GM13977 (cell line): ENCODE measurements around the gene TNFRSF6B.
"Not testable (repeated sequence)": the region's sequence is repeated elsewhere in the genome, so short reads cannot be mapped to it uniquely, and the experiment has no call there.

ENCODE experiments used
- DNase-seq: peaks from one replicate; pipeline ENCODE4 v3.0.0; 2012; ENCODE audit warnings: low spot score
- in situ Hi-C: fragments of 300-500 bp; cut with MboI; formaldehyde crosslinking; loops from one replicate; pipeline ENCODE4 v1.12.0; 2022; ENCODE audit warnings: low sequenced_read_pairs, low pct_unique_long_range_greater_than_20kb, mixed read lengths, inconsistent platforms; ENCODE audit not compliant: unreplicated experiment
- TF ChIP-seq, protein P1 (sequence below): IDR thresholded peaks from 2 replicates; pipeline ENCODE4 v1.5.1; 2012; ENCODE audit warnings: mild to moderate bottlenecking, control low read depth; ENCODE audit not compliant: insufficient read depth; ENCODE audit errors: extremely low read depth, missing control alignments

Gene TNFRSF6B

DNA sequence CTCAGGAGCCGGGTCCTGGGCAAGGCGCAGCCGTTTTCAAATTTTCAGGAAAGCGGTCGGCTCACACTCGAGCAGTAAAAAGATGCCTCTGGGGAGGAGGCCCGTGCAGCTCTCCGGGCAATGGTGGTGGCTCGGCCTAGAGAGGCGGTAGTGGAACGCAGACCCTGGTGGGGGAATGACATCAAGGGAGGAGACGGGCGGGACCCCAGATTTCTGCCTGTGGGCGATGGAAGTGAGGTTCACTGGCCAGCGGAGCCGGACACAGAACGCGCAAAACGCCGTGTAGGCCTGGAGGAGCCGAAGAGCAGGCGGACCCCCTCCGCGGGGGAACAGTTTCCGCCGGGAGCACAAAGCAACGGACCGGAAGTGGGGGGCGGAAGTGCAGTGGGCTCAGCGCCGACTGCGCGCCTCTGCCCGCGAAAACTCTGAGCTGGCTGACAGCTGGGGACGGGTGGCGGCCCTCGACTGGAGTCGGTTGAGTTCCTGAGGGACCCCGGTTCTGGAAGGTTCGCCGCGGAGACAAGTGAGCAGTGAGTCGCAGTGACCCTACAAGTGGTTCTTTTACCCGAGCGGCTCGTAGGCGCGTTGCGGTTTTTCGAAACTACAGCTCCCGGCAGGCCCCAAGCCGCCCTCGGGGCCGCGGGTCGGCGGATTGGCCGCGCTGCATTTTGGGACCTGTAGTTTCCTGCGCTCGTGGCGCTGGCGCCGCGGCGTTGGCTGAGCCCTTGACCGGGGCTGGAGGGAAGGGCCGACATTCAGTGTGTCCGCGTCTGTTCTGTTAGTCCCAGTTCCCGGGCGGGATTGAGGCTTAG, 38.3 kb upstream of the TNFRSF6B start, which contains the start of gene RTEL1:
Gene RTEL1 (plus strand): TSS at position 376 of the 812 bp plus-strand sequence. CDS start 1,091 bp downstream, outside the sequence.
- TF ChIP-seq, protein P1, sequence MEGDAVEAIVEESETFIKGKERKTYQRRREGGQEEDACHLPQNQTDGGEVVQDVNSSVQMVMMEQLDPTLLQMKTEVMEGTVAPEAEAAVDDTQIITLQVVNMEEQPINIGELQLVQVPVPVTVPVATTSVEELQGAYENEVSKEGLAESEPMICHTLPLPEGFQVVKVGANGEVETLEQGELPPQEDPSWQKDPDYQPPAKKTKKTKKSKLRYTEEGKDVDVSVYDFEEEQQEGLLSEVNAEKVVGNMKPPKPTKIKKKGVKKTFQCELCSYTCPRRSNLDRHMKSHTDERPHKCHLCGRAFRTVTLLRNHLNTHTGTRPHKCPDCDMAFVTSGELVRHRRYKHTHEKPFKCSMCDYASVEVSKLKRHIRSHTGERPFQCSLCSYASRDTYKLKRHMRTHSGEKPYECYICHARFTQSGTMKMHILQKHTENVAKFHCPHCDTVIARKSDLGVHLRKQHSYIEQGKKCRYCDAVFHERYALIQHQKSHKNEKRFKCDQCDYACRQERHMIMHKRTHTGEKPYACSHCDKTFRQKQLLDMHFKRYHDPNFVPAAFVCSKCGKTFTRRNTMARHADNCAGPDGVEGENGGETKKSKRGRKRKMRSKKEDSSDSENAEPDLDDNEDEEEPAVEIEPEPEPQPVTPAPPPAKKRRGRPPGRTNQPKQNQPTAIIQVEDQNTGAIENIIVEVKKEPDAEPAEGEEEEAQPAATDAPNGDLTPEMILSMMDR, result no peak
- DNase-seq, result peak; percentile 98
- in situ Hi-C loops, result no loop called here

DNA sequence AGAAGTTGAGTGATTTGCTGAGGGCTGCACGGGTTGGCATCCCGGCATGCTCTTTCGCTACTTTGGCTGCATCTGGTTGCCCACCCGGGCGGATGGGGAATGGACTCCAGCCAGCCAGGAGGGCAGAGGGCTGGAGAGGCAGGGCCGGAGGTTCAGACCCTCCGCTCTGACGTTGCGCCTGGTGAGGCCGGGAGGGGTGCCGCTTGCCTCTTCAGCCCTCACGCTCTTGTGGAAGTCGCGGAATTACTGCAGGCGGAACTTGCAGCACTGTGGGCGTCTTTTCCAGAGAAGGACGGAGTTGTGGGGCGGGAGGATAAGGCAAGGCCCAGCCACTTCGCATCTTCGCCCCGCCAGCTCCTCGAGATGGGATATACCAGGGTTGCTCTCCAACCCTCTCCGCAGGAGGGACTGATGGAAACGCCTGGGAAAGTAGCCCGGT, 37.7 kb upstream of the TNFRSF6B start:
- DNase-seq, result no peak
- in situ Hi-C loops, result no loop called here
- TF ChIP-seq, protein P1, result no peak

DNA sequence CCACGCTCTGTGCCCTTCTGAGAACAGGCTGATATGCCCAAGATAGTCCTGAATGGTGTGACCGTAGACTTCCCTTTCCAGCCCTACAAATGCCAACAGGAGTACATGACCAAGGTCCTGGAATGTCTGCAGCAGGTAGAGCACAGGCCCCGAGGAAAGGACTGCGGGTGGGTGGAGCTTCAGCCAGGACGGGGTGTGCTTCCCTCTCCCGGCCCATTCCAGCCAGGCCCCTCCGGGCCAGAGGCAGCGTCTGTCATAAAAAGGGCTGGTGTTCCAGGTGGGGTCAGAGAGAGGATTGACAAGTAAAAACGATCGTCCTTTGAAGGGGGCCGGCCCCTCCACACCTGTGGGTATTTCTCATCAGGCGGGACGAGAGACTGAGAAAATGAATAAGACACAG, 37.1 kb upstream of the TNFRSF6B start:
- no peak for DNase-seq
- TF ChIP-seq, protein P1, result no peak
- in situ Hi-C loops, result no loop called here

- DNase-seq, in situ Hi-C loops: not testable (repeated sequence)
Observed at GRCh38 chr20:63660174-63660573, 36.3 kb upstream of the TNFRSF6B start.

DNA sequence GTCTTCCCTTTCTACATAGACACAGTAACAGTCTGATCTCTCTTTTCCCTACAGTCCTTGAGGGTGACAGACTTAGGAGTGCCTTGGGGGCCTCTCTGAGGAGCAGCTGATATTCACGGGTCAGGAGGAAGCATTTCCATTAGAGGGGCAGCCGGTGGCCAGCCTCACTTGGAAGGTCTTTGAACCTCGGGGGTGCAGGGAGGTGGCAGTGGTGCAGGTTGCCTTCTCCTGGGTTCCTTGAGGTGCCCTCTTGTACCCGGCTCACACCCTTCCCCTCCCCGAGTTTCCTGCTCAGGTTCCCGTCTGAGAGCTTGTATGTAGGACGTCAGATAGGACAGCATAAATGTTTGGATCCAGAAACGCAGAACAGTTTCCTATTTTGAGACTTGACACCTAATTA, 35.8 kb upstream of the TNFRSF6B start:
- in situ Hi-C loops, result no loop called here
- TF ChIP-seq, protein P1, result no peak
- DNase-seq, result no peak

DNA sequence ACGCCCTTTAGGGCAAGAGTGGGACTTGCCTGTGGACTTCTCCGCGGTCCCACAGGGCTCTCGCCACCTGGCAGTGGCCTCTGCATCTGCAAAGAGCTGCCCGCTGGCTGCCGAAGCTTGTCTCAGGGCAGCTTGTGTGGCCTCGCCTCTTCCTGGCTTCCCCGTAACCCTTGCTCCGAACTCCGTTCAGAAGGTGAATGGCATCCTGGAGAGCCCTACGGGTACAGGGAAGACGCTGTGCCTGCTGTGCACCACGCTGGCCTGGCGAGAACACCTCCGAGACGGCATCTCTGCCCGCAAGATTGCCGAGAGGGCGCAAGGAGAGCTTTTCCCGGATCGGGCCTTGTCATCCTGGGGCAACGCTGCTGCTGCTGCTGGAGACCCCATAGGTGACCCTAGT, 35.3 kb upstream of the TNFRSF6B start:
- in situ Hi-C loops, result no loop called here
- TF ChIP-seq, protein P1, result no peak
- no peak for DNase-seq

- TF ChIP-seq, protein P1, result no peak
- in situ Hi-C loops, result no loop called here
- DNase-seq, result no peak
Observed at GRCh38 chr20:63661959-63662812, 34.3 kb upstream of the TNFRSF6B start.
